WTC11 (cell line): Measurements from ENCODE around the gene NR2C2AP.

ENCODE experiments used
- ELF4 ChIP-seq: sonication (generic); formaldehyde crosslinking; IDR thresholded peaks from 2 replicates; pipeline ENCODE4 v1.8.1; 2022; ENCODE audit warnings: low read depth, mild to moderate bottlenecking, moderate library complexity, missing genetic modification reagents
- FOXP1 ChIP-seq: sonication (generic); formaldehyde crosslinking; IDR thresholded peaks from 2 replicates; pipeline ENCODE4 v1.8.0; 2022; ENCODE audit warnings: missing genetic modification reagents, mild to moderate bottlenecking, moderate library complexity, borderline replicate concordance
- GRHL2 ChIP-seq: fragments of 250-450 bp; sonication (Bioruptor Pico); IDR thresholded peaks from 2 replicates; pipeline ENCODE4 v1.8.0; 2022; ENCODE audit warnings: mild to moderate bottlenecking, moderate library complexity; ENCODE audit not compliant: insufficient replicate concordance, severe bottlenecking
- KAT7 ChIP-seq: sonication (generic); formaldehyde crosslinking; IDR thresholded peaks from 2 replicates; pipeline ENCODE4 v1.8.1; 2023; ENCODE audit warnings: missing genetic modification reagents, mild to moderate bottlenecking, borderline replicate concordance
- MYBL2 ChIP-seq: sonication (generic); formaldehyde crosslinking; IDR thresholded peaks from 2 replicates; pipeline ENCODE4 v1.8.1; 2023; ENCODE audit warnings: mild to moderate bottlenecking, moderate library complexity, missing genetic modification reagents
- NR1H2 ChIP-seq: sonication (generic); formaldehyde crosslinking; IDR thresholded peaks from 2 replicates; pipeline ENCODE4 v1.9.0; 2021; ENCODE audit warnings: mild to moderate bottlenecking, moderate library complexity, missing genetic modification reagents
- SP1 ChIP-seq: sonication (generic); formaldehyde crosslinking; conservative IDR thresholded peaks from 2 replicates; pipeline ENCODE4 v1.8.1; 2022; ENCODE audit warnings: missing genetic modification reagents
- ZNF138 ChIP-seq: sonication (generic); formaldehyde crosslinking; conservative IDR thresholded peaks from 2 replicates; pipeline ENCODE4 v1.8.1; 2022; ENCODE audit warnings: mild to moderate bottlenecking, moderate library complexity, missing genetic modification reagents
- ZNF416 ChIP-seq: fragments of 250-450 bp; sonication (Bioruptor Pico); IDR thresholded peaks from 2 replicates; pipeline ENCODE4 v1.9.0; 2021; ENCODE audit warnings: mild to moderate bottlenecking, inconsistent platforms
- TF ChIP-seq, protein P1 (sequence below): fragments of 200-600 bp; IDR thresholded peaks from 2 replicates; pipeline ENCODE4 v1.8.0; 2022; ENCODE audit warnings: antibody characterized with exemption
- TF ChIP-seq, protein P2 (sequence below): sonication (generic); formaldehyde crosslinking; IDR thresholded peaks from 2 replicates; pipeline ENCODE4 v1.8.1; 2023; ENCODE audit warnings: mild to moderate bottlenecking, missing genetic modification reagents, moderate library complexity
- TF ChIP-seq, protein P3 (sequence below): sonication (generic); formaldehyde crosslinking; IDR thresholded peaks from 2 replicates; pipeline ENCODE4 v1.8.0; 2023; ENCODE audit warnings: mild to moderate bottlenecking, missing genetic modification reagents
- TF ChIP-seq, protein P4 (sequence below): sonication (generic); formaldehyde crosslinking; IDR thresholded peaks from 2 replicates; pipeline ENCODE4 v1.8.0; 2022; ENCODE audit warnings: mild to moderate bottlenecking, missing genetic modification reagents

DNA sequence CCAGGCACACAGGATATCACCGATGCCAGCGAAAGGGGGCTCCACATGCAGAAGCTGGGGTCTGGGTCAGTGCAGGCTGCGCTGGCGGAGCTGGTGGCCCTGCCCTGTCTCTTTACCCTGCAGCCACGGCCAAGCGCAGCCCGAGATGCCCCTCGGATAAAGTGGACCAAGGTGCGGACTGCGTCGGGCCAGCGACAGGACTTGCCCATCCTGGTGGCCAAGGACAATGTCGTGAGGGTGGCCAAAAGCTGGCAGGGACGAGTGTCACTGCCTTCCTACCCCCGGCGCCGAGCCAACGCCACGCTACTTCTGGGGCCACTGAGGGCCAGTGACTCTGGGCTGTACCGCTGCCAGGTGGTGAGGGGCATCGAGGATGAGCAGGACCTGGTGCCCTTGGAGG is 15.7 kb upstream of the NR2C2AP start:
- TF ChIP-seq, protein P1, sequence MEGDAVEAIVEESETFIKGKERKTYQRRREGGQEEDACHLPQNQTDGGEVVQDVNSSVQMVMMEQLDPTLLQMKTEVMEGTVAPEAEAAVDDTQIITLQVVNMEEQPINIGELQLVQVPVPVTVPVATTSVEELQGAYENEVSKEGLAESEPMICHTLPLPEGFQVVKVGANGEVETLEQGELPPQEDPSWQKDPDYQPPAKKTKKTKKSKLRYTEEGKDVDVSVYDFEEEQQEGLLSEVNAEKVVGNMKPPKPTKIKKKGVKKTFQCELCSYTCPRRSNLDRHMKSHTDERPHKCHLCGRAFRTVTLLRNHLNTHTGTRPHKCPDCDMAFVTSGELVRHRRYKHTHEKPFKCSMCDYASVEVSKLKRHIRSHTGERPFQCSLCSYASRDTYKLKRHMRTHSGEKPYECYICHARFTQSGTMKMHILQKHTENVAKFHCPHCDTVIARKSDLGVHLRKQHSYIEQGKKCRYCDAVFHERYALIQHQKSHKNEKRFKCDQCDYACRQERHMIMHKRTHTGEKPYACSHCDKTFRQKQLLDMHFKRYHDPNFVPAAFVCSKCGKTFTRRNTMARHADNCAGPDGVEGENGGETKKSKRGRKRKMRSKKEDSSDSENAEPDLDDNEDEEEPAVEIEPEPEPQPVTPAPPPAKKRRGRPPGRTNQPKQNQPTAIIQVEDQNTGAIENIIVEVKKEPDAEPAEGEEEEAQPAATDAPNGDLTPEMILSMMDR: no peak
- no peak for TF ChIP-seq KAT7 (CRISPR knock-in tag)
- no peak for TF ChIP-seq SP1 (CRISPR knock-in tag)
- TF ChIP-seq ZNF416 (CRISPR knock-in tag): no peak
- no peak for TF ChIP-seq NR1H2
- TF ChIP-seq, protein P2, sequence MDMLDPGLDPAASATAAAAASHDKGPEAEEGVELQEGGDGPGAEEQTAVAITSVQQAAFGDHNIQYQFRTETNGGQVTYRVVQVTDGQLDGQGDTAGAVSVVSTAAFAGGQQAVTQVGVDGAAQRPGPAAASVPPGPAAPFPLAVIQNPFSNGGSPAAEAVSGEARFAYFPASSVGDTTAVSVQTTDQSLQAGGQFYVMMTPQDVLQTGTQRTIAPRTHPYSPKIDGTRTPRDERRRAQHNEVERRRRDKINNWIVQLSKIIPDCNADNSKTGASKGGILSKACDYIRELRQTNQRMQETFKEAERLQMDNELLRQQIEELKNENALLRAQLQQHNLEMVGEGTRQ (CRISPR knock-in tag): no peak
- no peak for TF ChIP-seq MYBL2 (CRISPR knock-in tag)
- TF ChIP-seq ZNF138 (CRISPR knock-in tag): no peak
- TF ChIP-seq GRHL2 (CRISPR knock-in tag): no peak
- TF ChIP-seq FOXP1 (CRISPR knock-in tag): no peak
- TF ChIP-seq ELF4 (CRISPR knock-in tag): no peak
- TF ChIP-seq, protein P3, sequence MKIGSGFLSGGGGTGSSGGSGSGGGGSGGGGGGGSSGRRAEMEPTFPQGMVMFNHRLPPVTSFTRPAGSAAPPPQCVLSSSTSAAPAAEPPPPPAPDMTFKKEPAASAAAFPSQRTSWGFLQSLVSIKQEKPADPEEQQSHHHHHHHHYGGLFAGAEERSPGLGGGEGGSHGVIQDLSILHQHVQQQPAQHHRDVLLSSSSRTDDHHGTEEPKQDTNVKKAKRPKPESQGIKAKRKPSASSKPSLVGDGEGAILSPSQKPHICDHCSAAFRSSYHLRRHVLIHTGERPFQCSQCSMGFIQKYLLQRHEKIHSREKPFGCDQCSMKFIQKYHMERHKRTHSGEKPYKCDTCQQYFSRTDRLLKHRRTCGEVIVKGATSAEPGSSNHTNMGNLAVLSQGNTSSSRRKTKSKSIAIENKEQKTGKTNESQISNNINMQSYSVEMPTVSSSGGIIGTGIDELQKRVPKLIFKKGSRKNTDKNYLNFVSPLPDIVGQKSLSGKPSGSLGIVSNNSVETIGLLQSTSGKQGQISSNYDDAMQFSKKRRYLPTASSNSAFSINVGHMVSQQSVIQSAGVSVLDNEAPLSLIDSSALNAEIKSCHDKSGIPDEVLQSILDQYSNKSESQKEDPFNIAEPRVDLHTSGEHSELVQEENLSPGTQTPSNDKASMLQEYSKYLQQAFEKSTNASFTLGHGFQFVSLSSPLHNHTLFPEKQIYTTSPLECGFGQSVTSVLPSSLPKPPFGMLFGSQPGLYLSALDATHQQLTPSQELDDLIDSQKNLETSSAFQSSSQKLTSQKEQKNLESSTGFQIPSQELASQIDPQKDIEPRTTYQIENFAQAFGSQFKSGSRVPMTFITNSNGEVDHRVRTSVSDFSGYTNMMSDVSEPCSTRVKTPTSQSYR (CRISPR knock-in tag): no peak
- TF ChIP-seq, protein P4, sequence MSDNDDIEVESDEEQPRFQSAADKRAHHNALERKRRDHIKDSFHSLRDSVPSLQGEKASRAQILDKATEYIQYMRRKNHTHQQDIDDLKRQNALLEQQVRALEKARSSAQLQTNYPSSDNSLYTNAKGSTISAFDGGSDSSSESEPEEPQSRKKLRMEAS: no peak
